Dendritic cell treated with granulocyte-macrophage colony-stimulating factor and Interleukin-4, amounts not matched to agents 40 ng/mL and 50 ng/mL, for 4 days (primary cell): Measurements from ENCODE around the gene SFMBT2.

Experiments used
- H3K27ac Mint-ChIP-seq: one replicate; pipeline ENCODE4 v1.8.0; 2022; ENCODE audit warnings: mild to moderate bottlenecking, mixed read lengths
- H3K27me3 Mint-ChIP-seq: one replicate; pipeline ENCODE4 v1.8.0; 2022; ENCODE audit warnings: mild to moderate bottlenecking, mixed read lengths
- H3K36me3 Mint-ChIP-seq: one replicate; pipeline ENCODE4 v1.8.0; 2022; ENCODE audit warnings: low read depth, mixed read lengths
- H3K4me1 Mint-ChIP-seq: one replicate; pipeline ENCODE4 v1.8.0; 2022; ENCODE audit warnings: low read depth, mixed read lengths
- H3K4me3 Mint-ChIP-seq: one replicate; pipeline ENCODE4 v1.8.0; 2022; ENCODE audit warnings: mild to moderate bottlenecking, moderate library complexity, mixed read lengths
- H3K9me3 Mint-ChIP-seq: one replicate; pipeline ENCODE4 v1.8.0; 2022; ENCODE audit warnings: mixed read lengths
- intact Hi-C: fragments of 100-400 bp; cut with micrococcal nuclease; formaldehyde crosslinking; loops from one replicate; pipeline ENCODE4 v1.15.0; 2022

The SFMBT2 gene

GRCh38 chr10:7435674-7436073 is 24.8 kb upstream of the SFMBT2 start:
- intact Hi-C loops = no loop called here
- Mint-ChIP-seq H3K9me3 (no peaks in the 10 kb centered on the region), H3K36me3 (no peaks in the 10 kb centered on the region), H3K27me3 (peaks cover 12% of the 10 kb centered on the region), H3K27ac (no peak overlapping the region), H3K4me3 (no peak overlapping the region), H3K4me1 (peaks cover 30% of the 10 kb centered on the region)

DNA sequence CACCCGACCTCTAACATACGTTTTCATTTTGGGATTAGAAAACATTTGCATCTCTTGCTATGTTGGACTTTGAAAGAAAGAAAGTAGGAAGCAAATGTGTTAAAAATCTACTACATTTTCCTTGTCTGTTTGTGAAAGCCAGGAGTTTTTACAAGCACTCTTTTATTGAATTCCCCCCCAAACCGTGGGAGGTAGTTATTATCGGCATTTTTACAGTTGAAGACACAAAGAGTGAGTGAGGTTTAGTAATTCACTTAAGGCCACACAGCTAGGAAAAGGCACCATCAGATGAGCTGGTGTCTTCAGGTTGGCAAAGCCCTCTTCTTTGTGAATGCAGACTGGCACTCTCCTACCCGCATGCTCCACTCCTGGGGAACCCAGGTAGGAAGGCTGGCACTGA is 23.5 kb upstream of the SFMBT2 start:
- Mint-ChIP-seq H3K36me3 (no peaks in the 10 kb centered on the region), H3K27me3 (peaks cover 8% of the 10 kb centered on the region), H3K4me3 (no peak overlapping the region), H3K27ac (no peak overlapping the region), H3K9me3 (no peaks in the 10 kb centered on the region), H3K4me1 (peaks cover 25% of the 10 kb centered on the region)
- intact Hi-C loops = no loop called here

DNA sequence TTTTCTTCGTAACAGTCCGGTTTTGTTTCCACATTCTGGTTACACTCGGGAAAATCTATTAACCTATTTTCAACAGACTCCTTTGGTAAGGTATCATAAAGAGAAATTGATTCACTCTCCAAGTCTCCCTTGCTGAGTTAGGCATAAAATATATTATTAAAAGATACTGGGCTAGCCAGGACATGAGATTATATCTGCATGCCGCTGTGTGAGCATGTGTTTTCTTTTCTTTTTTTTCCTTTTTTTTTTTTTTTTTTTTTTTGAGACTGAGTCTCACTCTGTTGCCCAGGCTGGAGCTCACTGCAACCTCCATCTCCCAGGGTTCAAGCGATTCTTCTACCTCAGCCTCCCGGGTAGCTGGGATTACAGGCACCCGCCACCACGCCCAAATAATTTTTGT is 23.0 kb upstream of the SFMBT2 start:
- intact Hi-C loops = no loop called here
- no peak overlapping the region for H3K4me3 Mint-ChIP-seq
- H3K4me1 Mint-ChIP-seq = peaks cover 20% of the 10 kb centered on the region
- H3K9me3 Mint-ChIP-seq = no peaks in the 10 kb centered on the region
- no peaks in the 10 kb centered on the region for H3K36me3 Mint-ChIP-seq
- H3K27me3 Mint-ChIP-seq = peaks cover 6% of the 10 kb centered on the region
- H3K27ac Mint-ChIP-seq = no peak overlapping the region

DNA sequence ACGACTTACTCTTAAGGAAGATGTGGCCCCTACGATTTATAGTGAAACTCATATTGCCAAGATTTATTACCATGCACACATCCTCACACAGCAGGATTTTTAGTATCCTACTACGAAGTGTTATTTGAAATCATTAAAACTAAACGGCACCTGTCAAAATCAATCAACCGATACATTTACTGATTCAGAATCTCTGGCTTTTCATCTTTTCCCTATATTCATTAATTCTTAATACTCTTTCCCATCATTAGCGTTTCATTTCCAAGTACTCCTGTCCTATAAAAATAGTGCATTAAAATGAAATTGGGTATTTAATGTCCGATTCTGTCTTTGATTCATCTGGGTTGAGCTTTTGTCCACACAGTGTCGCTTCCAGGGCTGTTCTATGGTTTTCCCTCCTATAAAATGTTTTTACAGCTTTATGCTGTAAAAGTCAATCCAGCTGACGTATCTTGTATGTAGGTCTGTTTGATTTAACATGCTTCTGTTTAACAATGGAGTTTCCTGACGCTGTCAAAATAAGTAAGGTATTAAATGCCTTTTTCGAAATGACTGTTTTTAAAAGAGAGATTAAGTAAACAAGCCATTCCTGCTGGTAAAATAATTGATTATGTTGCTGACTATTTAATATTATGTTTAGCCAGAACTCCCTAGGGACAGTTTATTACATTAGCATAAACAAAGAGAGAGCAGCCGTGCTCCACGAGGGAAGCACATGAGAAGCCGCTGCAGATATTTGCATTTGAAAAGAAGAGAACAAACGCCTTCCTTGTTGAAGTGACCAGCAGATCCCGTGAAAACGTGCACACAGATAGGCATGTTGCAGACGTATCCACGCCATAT is 22.3 kb upstream of the SFMBT2 start:
- no peaks in the 10 kb centered on the region for H3K36me3 Mint-ChIP-seq
- H3K4me1 Mint-ChIP-seq = peaks cover 13% of the 10 kb centered on the region

DNA sequence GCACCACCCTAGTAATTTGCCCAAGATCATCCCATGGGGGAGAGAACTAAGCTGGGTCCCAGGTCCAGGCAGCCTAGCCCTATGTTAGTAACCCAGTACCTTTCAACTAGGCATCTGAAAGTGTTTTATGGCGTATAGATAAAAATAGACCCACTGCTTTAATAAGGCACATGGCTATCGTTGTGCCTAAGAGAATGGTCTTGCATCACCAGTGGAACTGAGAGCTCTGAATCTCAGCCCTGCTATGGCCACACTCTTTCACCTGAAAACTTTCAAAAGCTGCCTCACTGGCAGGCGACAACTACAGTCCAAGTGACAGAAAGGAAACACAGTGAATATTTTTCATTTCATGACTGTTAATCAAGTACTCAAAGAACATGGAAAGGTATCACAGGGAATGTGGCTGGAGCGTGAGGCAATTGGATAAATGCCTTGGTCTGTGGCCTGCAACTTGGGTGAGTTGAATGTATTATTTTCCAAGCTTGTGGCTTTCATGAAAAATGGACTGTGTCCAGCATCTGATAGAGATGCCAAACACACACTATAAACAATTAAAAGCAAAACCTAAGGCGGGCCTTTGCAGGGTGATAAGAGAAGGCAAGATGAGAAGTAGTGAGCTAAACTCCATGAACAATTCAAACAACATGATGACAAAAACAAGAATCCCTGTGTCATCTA is 18.0 kb upstream of the SFMBT2 start:
- H3K27me3 Mint-ChIP-seq = peaks cover 2% of the 10 kb centered on the region
- H3K4me3 Mint-ChIP-seq = no peak overlapping the region
- intact Hi-C loops = no loop called here
- H3K36me3 Mint-ChIP-seq = no peaks in the 10 kb centered on the region
- H3K27ac Mint-ChIP-seq = no peak overlapping the region
- H3K4me1 Mint-ChIP-seq = no peaks in the 10 kb centered on the region
- H3K9me3 Mint-ChIP-seq = no peaks in the 10 kb centered on the region

More for the DNA sequence above, 22.3 kb upstream of the SFMBT2 start:
- H3K27me3 Mint-ChIP-seq = peaks cover 4% of the 10 kb centered on the region
- intact Hi-C loops = no loop called here
- no peak overlapping the region for H3K27ac Mint-ChIP-seq
- no peak overlapping the region for H3K4me3 Mint-ChIP-seq
- H3K9me3 Mint-ChIP-seq = no peaks in the 10 kb centered on the region

GRCh38 chr10:7426349-7426748 is 15.5 kb upstream of the SFMBT2 start:
- intact Hi-C loops = no loop called here

GRCh38 chr10:7425691-7426090 is 14.9 kb upstream of the SFMBT2 start:
- H3K4me1 Mint-ChIP-seq = no peaks in the 10 kb centered on the region
- H3K27ac Mint-ChIP-seq = no peak overlapping the region
- no peaks in the 10 kb centered on the region for H3K36me3 Mint-ChIP-seq
- no peaks in the 10 kb centered on the region for H3K9me3 Mint-ChIP-seq
- intact Hi-C loops = no loop called here
- H3K4me3 Mint-ChIP-seq = no peak overlapping the region
- no peaks in the 10 kb centered on the region for H3K27me3 Mint-ChIP-seq

More at GRCh38 chr10:7426349-7426748, 15.5 kb upstream of the SFMBT2 start:
- H3K9me3 Mint-ChIP-seq = no peaks in the 10 kb centered on the region
- H3K27me3 Mint-ChIP-seq = no peaks in the 10 kb centered on the region
- no peaks in the 10 kb centered on the region for H3K4me1 Mint-ChIP-seq
- no peak overlapping the region for H3K4me3 Mint-ChIP-seq
- H3K36me3 Mint-ChIP-seq = no peaks in the 10 kb centered on the region
- no peak overlapping the region for H3K27ac Mint-ChIP-seq

GRCh38 chr10:7424919-7425318 is 14.1 kb upstream of the SFMBT2 start:
- no peaks in the 10 kb centered on the region for H3K36me3 Mint-ChIP-seq
- H3K27me3 Mint-ChIP-seq = no peaks in the 10 kb centered on the region
- intact Hi-C loops = no loop called here
- no peak overlapping the region for H3K4me3 Mint-ChIP-seq
- H3K9me3 Mint-ChIP-seq = no peaks in the 10 kb centered on the region
- no peak overlapping the region for H3K27ac Mint-ChIP-seq
- no peaks in the 10 kb centered on the region for H3K4me1 Mint-ChIP-seq

DNA sequence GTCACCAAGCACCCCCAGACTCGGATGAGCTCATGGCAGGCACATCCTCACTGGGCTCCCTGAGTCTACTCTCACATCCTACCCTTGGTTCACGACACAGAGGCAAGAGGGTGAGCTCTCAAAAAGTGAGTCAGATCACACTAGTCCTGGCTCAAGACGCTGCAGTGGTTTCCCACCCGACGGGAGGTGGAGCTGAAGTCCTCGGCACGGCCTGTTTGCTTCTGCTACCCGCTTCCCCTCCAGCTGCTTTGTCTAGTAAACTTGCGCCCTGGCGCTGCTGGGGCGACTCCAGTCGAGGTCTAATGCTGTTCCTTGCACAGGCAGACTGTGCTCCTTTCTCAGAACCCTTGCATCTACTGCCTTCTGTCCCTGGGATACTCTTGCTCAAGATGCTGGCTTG is 13.5 kb upstream of the SFMBT2 start:
- Mint-ChIP-seq H3K27ac (no peak overlapping the region), H3K36me3 (no peaks in the 10 kb centered on the region), H3K4me1 (no peaks in the 10 kb centered on the region), H3K4me3 (no peak overlapping the region), H3K27me3 (no peaks in the 10 kb centered on the region), H3K9me3 (no peaks in the 10 kb centered on the region)
- intact Hi-C loops = no loop called here

DNA sequence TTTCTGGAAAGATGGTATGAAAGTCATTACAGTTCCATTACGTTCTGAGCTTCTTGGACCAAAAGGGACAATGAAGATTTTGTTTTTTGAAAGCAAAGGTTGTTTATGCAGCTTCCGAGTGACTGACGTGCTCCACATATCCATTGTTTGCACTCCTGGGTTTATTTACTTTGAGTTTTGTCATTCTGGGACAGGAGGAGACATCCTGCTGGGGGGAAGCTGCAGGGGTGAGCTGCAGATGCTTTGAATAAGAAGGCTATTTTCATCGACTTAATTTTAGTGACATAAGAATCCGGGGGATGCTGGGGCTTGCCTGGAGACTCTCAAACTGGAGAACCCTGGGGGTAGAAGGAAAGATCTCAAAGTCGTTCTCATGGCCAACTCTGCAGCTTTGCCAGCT is 12.7 kb upstream of the SFMBT2 start:
- H3K9me3 Mint-ChIP-seq = no peaks in the 10 kb centered on the region
- H3K27ac Mint-ChIP-seq = no peak overlapping the region
- no peaks in the 10 kb centered on the region for H3K4me1 Mint-ChIP-seq
- intact Hi-C loops = no loop called here
- no peaks in the 10 kb centered on the region for H3K27me3 Mint-ChIP-seq
- H3K4me3 Mint-ChIP-seq = no peak overlapping the region
- H3K36me3 Mint-ChIP-seq = no peaks in the 10 kb centered on the region

GRCh38 chr10:7421526-7421925 is 10.7 kb upstream of the SFMBT2 start:
- intact Hi-C loops = no loop called here

DNA sequence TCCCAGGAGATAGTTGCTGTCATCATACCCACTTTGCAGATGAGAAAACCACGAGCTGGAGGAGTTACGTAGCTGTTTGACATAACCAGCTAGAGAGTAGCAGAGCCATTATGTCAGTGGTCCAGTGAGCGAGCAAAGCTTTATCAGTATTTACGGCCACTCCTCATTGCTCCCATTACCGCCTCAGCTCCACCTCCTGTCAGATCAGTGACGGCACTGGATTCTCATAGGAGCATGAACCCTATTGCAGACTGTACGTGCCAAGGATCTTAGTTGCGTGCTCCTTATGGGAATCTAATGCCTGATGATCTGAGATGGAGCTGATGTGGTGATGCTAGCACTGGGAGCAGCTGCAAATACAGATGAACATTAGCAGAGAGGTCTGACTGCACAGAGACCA is 9.2 kb upstream of the SFMBT2 start:
- no peaks in the 10 kb centered on the region for H3K4me1 Mint-ChIP-seq
- intact Hi-C loops = loop anchor here (5.0 to 10.0 kb wide), 3 partner anchors 575 to 1005 kb away; no protein-coding TSS in a partner anchor
- H3K27ac Mint-ChIP-seq = no peak overlapping the region
- no peaks in the 10 kb centered on the region for H3K36me3 Mint-ChIP-seq
- H3K9me3 Mint-ChIP-seq = no peaks in the 10 kb centered on the region
- peaks cover 3% of the 10 kb centered on the region for H3K27me3 Mint-ChIP-seq
- H3K4me3 Mint-ChIP-seq = no peak overlapping the region

More at GRCh38 chr10:7421526-7421925, 10.7 kb upstream of the SFMBT2 start:
- Mint-ChIP-seq H3K27ac (no peak overlapping the region), H3K27me3 (no peaks in the 10 kb centered on the region), H3K9me3 (no peaks in the 10 kb centered on the region), H3K36me3 (no peaks in the 10 kb centered on the region), H3K4me1 (no peaks in the 10 kb centered on the region), H3K4me3 (no peak overlapping the region)

GRCh38 chr10:7417807-7418206 is 7.0 kb upstream of the SFMBT2 start:
- no peaks in the 10 kb centered on the region for H3K9me3 Mint-ChIP-seq
- no peaks in the 10 kb centered on the region for H3K36me3 Mint-ChIP-seq
- peaks cover 17% of the 10 kb centered on the region for H3K27me3 Mint-ChIP-seq
- no peak overlapping the region for H3K4me3 Mint-ChIP-seq
- no peaks in the 10 kb centered on the region for H3K4me1 Mint-ChIP-seq
- intact Hi-C loops = loop anchor here (5.0 to 10.0 kb wide), 3 partner anchors 573 to 1003 kb away; no protein-coding TSS in a partner anchor
- H3K27ac Mint-ChIP-seq = no peak overlapping the region

- H3K36me3 Mint-ChIP-seq = no peaks in the 10 kb centered on the region
- H3K4me3 Mint-ChIP-seq = no peak overlapping the region
- H3K9me3 Mint-ChIP-seq = no peaks in the 10 kb centered on the region
- intact Hi-C loops = loop anchor here (5.0 to 10.0 kb wide), 3 partner anchors 572 to 1002 kb away; no protein-coding TSS in a partner anchor
- peaks cover 6% of the 10 kb centered on the region for H3K4me1 Mint-ChIP-seq
- peaks cover 23% of the 10 kb centered on the region for H3K27me3 Mint-ChIP-seq
- no peak overlapping the region for H3K27ac Mint-ChIP-seq
Observed at GRCh38 chr10:7417103-7417623, 6.3 kb upstream of the SFMBT2 start.
